ENCODE measurements around the gene RHOD. TPM values are rescaled to one million over a fixed set of nuclear protein-coding genes. Genes with fewer than 3 reads are reported as not detected.

RHOD gene
- total and polyA plus RNA-seq, 9 of the 15 experiments (the other 6 are each of a cell fraction or from before 2014, with no cell fraction given) = not detected

GRCh38 chr11:67098799-67099429 lies 42.3 kb downstream of the RHOD start (continued):
- TF ChIP-seq ILK (tag; IDR thresholded peaks at IDR 0.05; ENCODE audit: borderline replicate concordance, low read depth) (no peak), NR2F6 (CRISPR knock-in tag; IDR thresholded peaks at IDR 0.05) (no peak), ZC3H8 (IDR thresholded peaks at IDR 0.05) (no peak), ZNF316 (IDR thresholded peaks at IDR 0.05) (no peak), AFF4 (CRISPR knock-in tag; IDR thresholded peaks at IDR 0.05) (no peak), BHLHE40 (IDR thresholded peaks at IDR 0.05; ENCODE audit: low read length) (no peak), FUS (optimal IDR thresholded peaks at IDR 0.05; ENCODE audit: low read depth, low read length) (no peak), ZNF263 (CRISPR knock-in tag; IDR thresholded peaks at IDR 0.05; ENCODE audit: borderline replicate concordance) (no peak), TAF15 (IDR thresholded peaks at IDR 0.05; ENCODE audit: low read depth, low read length) (no peak)
- TF ChIP-seq, protein P1, sequence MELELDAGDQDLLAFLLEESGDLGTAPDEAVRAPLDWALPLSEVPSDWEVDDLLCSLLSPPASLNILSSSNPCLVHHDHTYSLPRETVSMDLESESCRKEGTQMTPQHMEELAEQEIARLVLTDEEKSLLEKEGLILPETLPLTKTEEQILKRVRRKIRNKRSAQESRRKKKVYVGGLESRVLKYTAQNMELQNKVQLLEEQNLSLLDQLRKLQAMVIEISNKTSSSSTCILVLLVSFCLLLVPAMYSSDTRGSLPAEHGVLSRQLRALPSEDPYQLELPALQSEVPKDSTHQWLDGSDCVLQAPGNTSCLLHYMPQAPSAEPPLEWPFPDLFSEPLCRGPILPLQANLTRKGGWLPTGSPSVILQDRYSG (tag; conservative IDR thresholded peaks at IDR 0.05; ENCODE audit: low read depth) = no peak
- TF ChIP-seq, protein P2, sequence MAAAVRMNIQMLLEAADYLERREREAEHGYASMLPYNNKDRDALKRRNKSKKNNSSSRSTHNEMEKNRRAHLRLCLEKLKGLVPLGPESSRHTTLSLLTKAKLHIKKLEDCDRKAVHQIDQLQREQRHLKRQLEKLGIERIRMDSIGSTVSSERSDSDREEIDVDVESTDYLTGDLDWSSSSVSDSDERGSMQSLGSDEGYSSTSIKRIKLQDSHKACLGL (CRISPR knock-in tag; IDR thresholded peaks at IDR 0.05; ENCODE audit: borderline replicate concordance, poor library complexity, severe bottlenecking) = no peak

Measured in K562 (cell line).